C4-2B (cell line): ENCODE results near the gene RDX.

Source experiments
- CTCF ChIP-seq: fragments of 450-650 bp; conservative IDR thresholded peaks from 2 replicates; pipeline ENCODE4 v1.5.1; 2017; ENCODE audit warnings: mild to moderate bottlenecking
- ZFX ChIP-seq: fragments of 450-650 bp; IDR thresholded peaks from 2 replicates; pipeline ENCODE4 v1.6.1; 2017

- TF ChIP-seq CTCF (no peak), ZFX (no peak)
These were observed 23.5 kb downstream of the RDX start for GRCh38 chr11:110272919-110273318.
